Caki2 (cell line): ENCODE results near the gene PGP. TPM values are rescaled to one million over a fixed set of nuclear protein-coding genes. Genes with fewer than 3 reads are reported as not detected.
"Not testable (repeated sequence)": the region's sequence is repeated elsewhere in the genome, so short reads cannot be mapped to it uniquely, and the experiment has no call there.

ENCODE experiments used
- DNase-seq: peaks from one replicate; pipeline ENCODE4 v3.0.0-alpha.2; 2015; ENCODE audit warnings: low read depth
- in situ Hi-C: cut with HindIII; loops from 2 replicates; pipeline ENCODE4 v1.10.0; 2016; ENCODE audit warnings: low sequenced_read_pairs, low pct_unique_long_range_greater_than_20kb, mixed read lengths
- total RNA-seq: library from RNA; depleted of rRNA; stranded (reverse); fragments of >200 nt; shearing (Covaris generic); gene quantifications from 2 replicates; pipeline ENCODE4 v1.2.3, GENCODE V29; 2014; ENCODE audit warnings: low replicate concordance

PGP gene
- total RNA-seq, 1 experiment from 2014 or later: 59.6 TPM

GRCh38 chr16:2206780-2207433 lies 7.7 kb downstream of the PGP start:
- no peak for DNase-seq
- in situ Hi-C loops: no loop called here

- no peak for DNase-seq
- in situ Hi-C loops: no loop called here
These were observed 8.2 kb downstream of the PGP start for GRCh38 chr16:2206420-2206779.

- in situ Hi-C loops: no loop called here
- no peak for DNase-seq
These were observed 8.7 kb downstream of the PGP start for GRCh38 chr16:2205967-2206313.

GRCh38 chr16:2205104-2205966 lies 9.3 kb downstream of the PGP start, which contains the start of gene MLST8:
Gene MLST8, plus strand, starts transcription at chr16:2205454. Its CDS starts 632 bp downstream, at chr16:2206086.
- in situ Hi-C loops: no loop called here
- DNase-seq: peak; percentile 93

GRCh38 chr16:2204416-2205103 lies 10.1 kb downstream of the PGP start:
- in situ Hi-C loops: no loop called here
- no peak for DNase-seq

- DNase-seq, in situ Hi-C loops: not testable (repeated sequence)
These were observed 11.4 kb downstream of the PGP start for GRCh38 chr16:2203119-2203688.

- no peak for DNase-seq
- in situ Hi-C loops: no loop called here
These were observed 14.3 kb downstream of the PGP start for GRCh38 chr16:2200313-2200712.

GRCh38 chr16:2199621-2200139 lies 15.0 kb downstream of the PGP start:
- in situ Hi-C loops: no loop called here
- no peak for DNase-seq

GRCh38 chr16:2199095-2199494 lies 15.5 kb downstream of the PGP start:
- in situ Hi-C loops: no loop called here
- DNase-seq: no peak

- no peak for DNase-seq
- in situ Hi-C loops: no loop called here
These were observed 16.4 kb downstream of the PGP start for GRCh38 chr16:2198283-2198682.

GRCh38 chr16:2197765-2198164 lies 16.9 kb downstream of the PGP start:
- no peak for DNase-seq
- in situ Hi-C loops: no loop called here

- in situ Hi-C loops: no loop called here
- DNase-seq: no peak
These were observed 17.6 kb downstream of the PGP start for GRCh38 chr16:2196981-2197511.

- DNase-seq: no peak
- in situ Hi-C loops: no loop called here
These were observed 18.3 kb downstream of the PGP start, which contains the start of gene CASKIN1 for GRCh38 chr16:2196162-2196980. Gene CASKIN1, minus strand, starts transcription at chr16:2196605. Its CDS starts 173 bp downstream, at chr16:2196432.

- in situ Hi-C loops: no loop called here
- DNase-seq: no peak
These were observed 19.1 kb downstream of the PGP start for GRCh38 chr16:2195322-2196161.

- peak; percentile 48 for DNase-seq
- in situ Hi-C loops: no loop called here
These were observed 19.8 kb downstream of the PGP start for GRCh38 chr16:2194852-2195321.

- in situ Hi-C loops: no loop called here
- peak; percentile 55 for DNase-seq
These were observed 20.3 kb downstream of the PGP start for GRCh38 chr16:2194166-2194834.
